HCT116 (cell line): ENCODE data around the gene RAPGEF3. TPM values are rescaled to one million over a fixed set of nuclear protein-coding genes. Genes with fewer than 3 reads are reported as not detected.

Experiments used
- ATAC-seq: fragments of 200-7000 bp; cut with Tn5 transposase; 2 replicates; pipeline ENCODE4 v1.9.1; 2020; ENCODE audit warnings: mild to moderate bottlenecking, moderate library complexity
- BruUV-seq: library from RNA; stranded (reverse); fragments of 400-500 nt; replicated peaks from 2 replicates; lab custom pipeline; 2021; lab: Mats Ljungman, UMichigan
- CTCF ChIA-PET: fragments of 300-600 bp; sonication (Branson Sonifier 250); formaldehyde crosslinking; loops from one replicate; lab custom pipeline; 2021; ENCODE audit warnings: antibody characterized with exemption; lab: Charles Lee
- POLR2A ChIA-PET: fragments of 300-600, 350-600 bp; sonication (Branson Sonifier 250); formaldehyde crosslinking; loops from one replicate; lab custom pipeline; 2021; ENCODE audit warnings: antibody characterized with exemption; lab: Charles Lee
- RAD21 ChIA-PET, 2 experiments: fragments of 300-600 bp; sonication (Branson Sonifier 250); formaldehyde crosslinking; loops; one replicate each; lab custom pipeline; 2023; ENCODE audit warnings: low total read pairs in 2 of 2; ENCODE audit not compliant: uncharacterized antibody in 2 of 2, unreplicated experiment in 2 of 2, low non-redundant PET in 1 of 2; lab: Charles Lee
- DNase-seq: peaks from one replicate; pipeline ENCODE4 v3.0.0-alpha.2; 2010; ENCODE audit warnings: low read depth, low spot score
- H2AFZ ChIP-seq: fragments of 200-600 bp; shearing (Covaris generic), sonication (generic); 2 replicates; pipeline ENCODE4 v1.6.1; 2017; ENCODE audit warnings: low read depth, mixed run types, mixed read lengths, antibody characterized with exemption, low read length; ENCODE audit not compliant: poor library complexity, severe bottlenecking
- H3K27ac ChIP-seq: 2 replicates; pipeline ENCODE4 v1.5.1; 2012; ENCODE audit warnings: low read depth, low read length
- H3K27me3 ChIP-seq: fragments of 200-600 bp; sonication (generic); 2 replicates; pipeline ENCODE4 v1.6.1; 2016; ENCODE audit warnings: mixed run types, low read length, mixed read lengths; ENCODE audit not compliant: insufficient read depth
- H3K36me3 ChIP-seq, 2 experiments: fragments of 200-500 bp in 1 of 2; fragments of 200-600 bp in 1 of 2; sonication (Bioruptor generic) in 1 of 2; sonication (generic) in 1 of 2; 2 replicates each; pipeline versions ENCODE4 v1.5.1 to v1.6.1; 2014 to 2016; ENCODE audit warnings: low read length in 2 of 2, inconsistent platforms in 1 of 2, mixed read lengths in 1 of 2, mixed run types in 1 of 2; ENCODE audit not compliant: insufficient read depth in 2 of 2, control insufficient read depth in 1 of 2
- H3K4me1 ChIP-seq, 2 experiments: fragments of 200-600 bp in 1 of 2; sonication (generic) in 1 of 2; 2 replicates each; pipeline versions ENCODE4 v1.5.1 to v1.6.1; 2012 to 2017; ENCODE audit warnings: low read length in 2 of 2, inconsistent platforms in 1 of 2, mild to moderate bottlenecking in 1 of 2, mixed read lengths in 1 of 2, mixed run types in 1 of 2, moderate library complexity in 1 of 2; ENCODE audit not compliant: insufficient read depth in 2 of 2, control insufficient read depth in 1 of 2
- H3K4me2 ChIP-seq: fragments of 200-600 bp; sonication (generic); 2 replicates; pipeline ENCODE4 v1.6.1; 2017; ENCODE audit warnings: mixed run types, low read length, mixed read lengths
- H3K4me3 ChIP-seq, 2 experiments: fragments of 200-600 bp in 1 of 2; sonication (generic) in 1 of 2; replicated peaks in 1 of 2; 2 replicates each; pipeline ENCODE4 v1.5.1; 2011 to 2016; ENCODE audit warnings: low read length in 2 of 2, control low read depth in 1 of 2, low read depth in 1 of 2, mild to moderate bottlenecking in 1 of 2, mixed read lengths in 1 of 2, mixed run types in 1 of 2
- H3K79me2 ChIP-seq: fragments of 200-600 bp; sonication (generic); 2 replicates; pipeline ENCODE4 v1.6.1; 2017; ENCODE audit warnings: mild to moderate bottlenecking, mixed run types, low read length, moderate library complexity, mixed read lengths; ENCODE audit not compliant: insufficient read depth
- H3K9ac ChIP-seq: fragments of 200-600 bp; sonication (generic); 2 replicates; pipeline ENCODE4 v1.6.1; 2016; ENCODE audit warnings: low read length, mixed read lengths
- H3K9me2 ChIP-seq: fragments of 200-600 bp; sonication (generic), shearing (Covaris generic); 2 replicates; pipeline ENCODE4 v1.6.1; 2017; ENCODE audit warnings: mixed run types, mild to moderate bottlenecking, moderate library complexity; ENCODE audit not compliant: insufficient read depth
- H3K9me3 ChIP-seq, 2 experiments: fragments of 200-500 bp in 1 of 2; fragments of 200-600 bp in 1 of 2; sonication (Bioruptor generic) in 1 of 2; sonication (generic) in 1 of 2; 2 replicates each; pipeline ENCODE4 v1.6.1; 2014 to 2017; ENCODE audit warnings: low read length in 2 of 2, mixed read lengths in 2 of 2, inconsistent platforms in 1 of 2, low read depth in 1 of 2, mild to moderate bottlenecking in 1 of 2, mixed run types in 1 of 2, moderate library complexity in 1 of 2; ENCODE audit not compliant: control insufficient read depth in 1 of 2, insufficient read depth in 1 of 2
- H4K20me1 ChIP-seq: fragments of 200-600 bp; sonication (generic), shearing (Covaris generic); 2 replicates; pipeline ENCODE4 v1.6.1; 2017; ENCODE audit warnings: mixed run types, mild to moderate bottlenecking, moderate library complexity; ENCODE audit not compliant: insufficient read depth
- CEBPB ChIP-seq: IDR thresholded peaks from 2 replicates; pipeline ENCODE4 v1.6.1; 2012; ENCODE audit warnings: low read depth
- ELF1 ChIP-seq: IDR thresholded peaks from 2 replicates; pipeline ENCODE4 v1.6.1; 2012; ENCODE audit warnings: low read depth, borderline replicate concordance
- EZH2 ChIP-seq: fragments of 200-600 bp; sonication (generic); IDR thresholded peaks from 2 replicates; pipeline ENCODE4 v1.6.1; 2017; ENCODE audit warnings: antibody characterized with exemption, mixed run types
- FOSL1 ChIP-seq: IDR thresholded peaks from 2 replicates; pipeline ENCODE4 v1.6.1; 2012; ENCODE audit warnings: low read depth
- JUND ChIP-seq: IDR thresholded peaks from 2 replicates; pipeline ENCODE4 v1.6.1; 2012
- POLR2A ChIP-seq: IDR thresholded peaks from 2 replicates; pipeline ENCODE4 v1.7.0; 2011; ENCODE audit warnings: borderline replicate concordance; ENCODE audit not compliant: insufficient read depth, insufficient read length; ENCODE audit errors: extremely low read depth
- RAD21 ChIP-seq: IDR thresholded peaks from 2 replicates; pipeline ENCODE4 v1.6.1; 2012; ENCODE audit warnings: low read depth, mild to moderate bottlenecking
- SIN3A ChIP-seq: IDR thresholded peaks from 2 replicates; pipeline ENCODE4 v1.6.1; 2012; ENCODE audit warnings: low read depth
- SP1 ChIP-seq: IDR thresholded peaks from 2 replicates; pipeline ENCODE4 v1.6.1; 2012; ENCODE audit warnings: low read depth
- SRF ChIP-seq: IDR thresholded peaks from 2 replicates; pipeline ENCODE4 v1.6.1; 2012; ENCODE audit warnings: low read depth
- TCF7L2 ChIP-seq: IDR thresholded peaks from 2 replicates; pipeline ENCODE4 v1.7.0; 2011; ENCODE audit warnings: borderline replicate concordance, inconsistent platforms; ENCODE audit not compliant: insufficient read depth, insufficient read length; ENCODE audit errors: extremely low read depth
- YY1 ChIP-seq: IDR thresholded peaks from 2 replicates; pipeline ENCODE4 v1.6.1; 2011; ENCODE audit warnings: low read length, low read depth, moderate library complexity, mild to moderate bottlenecking; ENCODE audit not compliant: insufficient replicate concordance; ENCODE audit errors: extremely low read depth
- ZFX ChIP-seq: fragments of 450-650 bp; IDR thresholded peaks from 2 replicates; pipeline ENCODE4 v1.6.1; 2017
- ZNF274 ChIP-seq: fragments of 200-500 bp; sonication (Bioruptor generic); IDR thresholded peaks from 2 replicates; pipeline ENCODE4 v1.6.1; 2014; ENCODE audit warnings: mild to moderate bottlenecking, low read depth, low read length, inconsistent platforms
- intact Hi-C: fragments of 100-400 bp; cut with micrococcal nuclease; formaldehyde crosslinking; loops from 2 replicates; pipeline ENCODE4 v1.10.0; 2022
- total RNA-seq: library from RNA; stranded (reverse); gene quantifications from one replicate; pipeline ENCODE4 v1.2.1, GENCODE V29; 2021; ENCODE audit not compliant: unreplicated experiment
- TF ChIP-seq, protein P1 (sequence below): IDR thresholded peaks from 2 replicates; pipeline ENCODE4 v1.6.1; 2011; ENCODE audit warnings: mild to moderate bottlenecking, low read length, moderate library complexity; ENCODE audit not compliant: insufficient replicate concordance; ENCODE audit errors: extremely low read depth
- TF ChIP-seq, protein P2 (sequence below), 3 experiments: fragments of 200-600 bp in 1 of 3; sonication (generic) in 1 of 3; IDR thresholded peaks in 2 of 3; conservative IDR thresholded peaks in 1 of 3; 2 replicates each; pipeline ENCODE4 v1.5.1; 2012 to 2017; ENCODE audit warnings: low read depth in 2 of 3, low read length in 2 of 3, antibody characterized with exemption in 1 of 3, borderline replicate concordance in 1 of 3, control low read depth in 1 of 3, mild to moderate bottlenecking in 1 of 3, mixed read lengths in 1 of 3, mixed run types in 1 of 3, moderate library complexity in 1 of 3; ENCODE audit not compliant: insufficient read depth in 1 of 3
- TF ChIP-seq, protein P3 (sequence below): IDR thresholded peaks from 2 replicates; pipeline ENCODE4 v1.6.1; 2012; ENCODE audit warnings: low read depth

The RAPGEF3 gene
- total RNA-seq, 1 experiment from 2014 or later: 1.8 TPM

DNA sequence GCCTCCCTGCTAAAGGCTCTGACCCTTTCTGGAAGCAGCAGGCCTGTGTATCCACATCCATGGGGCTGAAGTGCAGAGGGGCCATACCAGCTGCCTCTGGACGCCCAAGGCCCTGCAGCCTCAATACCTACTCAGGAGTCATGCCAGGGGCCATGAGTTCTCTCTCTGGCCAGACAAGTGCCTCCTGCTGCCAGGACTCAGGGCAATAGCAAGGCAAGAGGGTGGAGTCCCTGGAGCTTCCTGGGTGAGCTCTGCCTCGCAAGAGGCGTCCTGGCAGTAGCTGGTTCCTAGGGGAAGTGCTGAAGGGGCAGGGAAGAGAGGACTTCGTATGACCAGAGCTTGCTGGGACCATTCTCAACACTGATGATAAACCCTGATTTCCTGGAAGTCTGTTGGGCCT lies 22.5 kb downstream of the RAPGEF3 start:
- Histone ChIP-seq H3K36me3 (no peaks in the 10 kb centered on the region), H3K27me3 (no peaks in the 10 kb centered on the region), H3K9me3 (no peaks in the 10 kb centered on the region), H4K20me1 (no peaks in the 10 kb centered on the region), H3K27ac (no peak overlapping the region), H3K9ac (no peak overlapping the region), H3K4me2 (no peak overlapping the region), H3K4me3 (no peak overlapping the region), H3K79me2 (no peaks in the 10 kb centered on the region), H3K9me2 (no peaks in the 10 kb centered on the region), H3K4me1 (peaks cover 17 to 33% of the 10 kb centered on the region in 2 experiments), H2AFZ (no peak overlapping the region)
- POLR2A ChIA-PET: interaction anchor here (1.0 kb wide), 1 partner anchor 30 kb away, joined by 5 read pairs; no protein-coding TSS in a partner anchor
- CTCF ChIA-PET: interaction anchor here (1.5 to 2.8 kb wide), 2 partner anchors 31 to 102 kb away, joined by 6 to 17 read pairs; no protein-coding TSS in a partner anchor
- no TSS peak for BruUV-seq
- RAD21 ChIA-PET: interaction anchor here in 1 of 2 experiments (0.5 kb wide), 1 partner anchor 275 kb away, joined by 5 read pairs; no protein-coding TSS in a partner anchor
- DNase-seq (no peak), ATAC-seq (no peak)
- TF ChIP-seq JUND (no peak), ZFX (no peak), SIN3A (no peak), SRF (no peak), YY1 (no peak), ELF1 (no peak), TCF7L2 (no peak), FOSL1 (no peak), CEBPB (no peak), SP1 (no peak), POLR2A (no peak), RAD21 (no peak), EZH2 (no peak), ZNF274 (no peak)
- TF ChIP-seq, protein P1, sequence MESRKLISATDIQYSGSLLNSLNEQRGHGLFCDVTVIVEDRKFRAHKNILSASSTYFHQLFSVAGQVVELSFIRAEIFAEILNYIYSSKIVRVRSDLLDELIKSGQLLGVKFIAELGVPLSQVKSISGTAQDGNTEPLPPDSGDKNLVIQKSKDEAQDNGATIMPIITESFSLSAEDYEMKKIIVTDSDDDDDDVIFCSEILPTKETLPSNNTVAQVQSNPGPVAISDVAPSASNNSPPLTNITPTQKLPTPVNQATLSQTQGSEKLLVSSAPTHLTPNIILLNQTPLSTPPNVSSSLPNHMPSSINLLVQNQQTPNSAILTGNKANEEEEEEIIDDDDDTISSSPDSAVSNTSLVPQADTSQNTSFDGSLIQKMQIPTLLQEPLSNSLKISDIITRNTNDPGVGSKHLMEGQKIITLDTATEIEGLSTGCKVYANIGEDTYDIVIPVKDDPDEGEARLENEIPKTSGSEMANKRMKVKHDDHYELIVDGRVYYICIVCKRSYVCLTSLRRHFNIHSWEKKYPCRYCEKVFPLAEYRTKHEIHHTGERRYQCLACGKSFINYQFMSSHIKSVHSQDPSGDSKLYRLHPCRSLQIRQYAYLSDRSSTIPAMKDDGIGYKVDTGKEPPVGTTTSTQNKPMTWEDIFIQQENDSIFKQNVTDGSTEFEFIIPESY: no peak
- TF ChIP-seq, protein P2, sequence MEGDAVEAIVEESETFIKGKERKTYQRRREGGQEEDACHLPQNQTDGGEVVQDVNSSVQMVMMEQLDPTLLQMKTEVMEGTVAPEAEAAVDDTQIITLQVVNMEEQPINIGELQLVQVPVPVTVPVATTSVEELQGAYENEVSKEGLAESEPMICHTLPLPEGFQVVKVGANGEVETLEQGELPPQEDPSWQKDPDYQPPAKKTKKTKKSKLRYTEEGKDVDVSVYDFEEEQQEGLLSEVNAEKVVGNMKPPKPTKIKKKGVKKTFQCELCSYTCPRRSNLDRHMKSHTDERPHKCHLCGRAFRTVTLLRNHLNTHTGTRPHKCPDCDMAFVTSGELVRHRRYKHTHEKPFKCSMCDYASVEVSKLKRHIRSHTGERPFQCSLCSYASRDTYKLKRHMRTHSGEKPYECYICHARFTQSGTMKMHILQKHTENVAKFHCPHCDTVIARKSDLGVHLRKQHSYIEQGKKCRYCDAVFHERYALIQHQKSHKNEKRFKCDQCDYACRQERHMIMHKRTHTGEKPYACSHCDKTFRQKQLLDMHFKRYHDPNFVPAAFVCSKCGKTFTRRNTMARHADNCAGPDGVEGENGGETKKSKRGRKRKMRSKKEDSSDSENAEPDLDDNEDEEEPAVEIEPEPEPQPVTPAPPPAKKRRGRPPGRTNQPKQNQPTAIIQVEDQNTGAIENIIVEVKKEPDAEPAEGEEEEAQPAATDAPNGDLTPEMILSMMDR (IDR thresholded peaks at IDR 0.05 in 2 of 3, conservative IDR thresholded peaks at IDR 0.05 in 1 of 3; ENCODE audit: borderline replicate concordance in 1 of 3, insufficient read depth in 1 of 3, low read depth in 2 of 3, low read length in 2 of 3): no peak
- TF ChIP-seq, protein P3, sequence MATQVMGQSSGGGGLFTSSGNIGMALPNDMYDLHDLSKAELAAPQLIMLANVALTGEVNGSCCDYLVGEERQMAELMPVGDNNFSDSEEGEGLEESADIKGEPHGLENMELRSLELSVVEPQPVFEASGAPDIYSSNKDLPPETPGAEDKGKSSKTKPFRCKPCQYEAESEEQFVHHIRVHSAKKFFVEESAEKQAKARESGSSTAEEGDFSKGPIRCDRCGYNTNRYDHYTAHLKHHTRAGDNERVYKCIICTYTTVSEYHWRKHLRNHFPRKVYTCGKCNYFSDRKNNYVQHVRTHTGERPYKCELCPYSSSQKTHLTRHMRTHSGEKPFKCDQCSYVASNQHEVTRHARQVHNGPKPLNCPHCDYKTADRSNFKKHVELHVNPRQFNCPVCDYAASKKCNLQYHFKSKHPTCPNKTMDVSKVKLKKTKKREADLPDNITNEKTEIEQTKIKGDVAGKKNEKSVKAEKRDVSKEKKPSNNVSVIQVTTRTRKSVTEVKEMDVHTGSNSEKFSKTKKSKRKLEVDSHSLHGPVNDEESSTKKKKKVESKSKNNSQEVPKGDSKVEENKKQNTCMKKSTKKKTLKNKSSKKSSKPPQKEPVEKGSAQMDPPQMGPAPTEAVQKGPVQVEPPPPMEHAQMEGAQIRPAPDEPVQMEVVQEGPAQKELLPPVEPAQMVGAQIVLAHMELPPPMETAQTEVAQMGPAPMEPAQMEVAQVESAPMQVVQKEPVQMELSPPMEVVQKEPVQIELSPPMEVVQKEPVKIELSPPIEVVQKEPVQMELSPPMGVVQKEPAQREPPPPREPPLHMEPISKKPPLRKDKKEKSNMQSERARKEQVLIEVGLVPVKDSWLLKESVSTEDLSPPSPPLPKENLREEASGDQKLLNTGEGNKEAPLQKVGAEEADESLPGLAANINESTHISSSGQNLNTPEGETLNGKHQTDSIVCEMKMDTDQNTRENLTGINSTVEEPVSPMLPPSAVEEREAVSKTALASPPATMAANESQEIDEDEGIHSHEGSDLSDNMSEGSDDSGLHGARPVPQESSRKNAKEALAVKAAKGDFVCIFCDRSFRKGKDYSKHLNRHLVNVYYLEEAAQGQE: no peak
- intact Hi-C loops: no loop called here
